ENCODE results near the gene KNG1.

Gene KNG1

DNA sequence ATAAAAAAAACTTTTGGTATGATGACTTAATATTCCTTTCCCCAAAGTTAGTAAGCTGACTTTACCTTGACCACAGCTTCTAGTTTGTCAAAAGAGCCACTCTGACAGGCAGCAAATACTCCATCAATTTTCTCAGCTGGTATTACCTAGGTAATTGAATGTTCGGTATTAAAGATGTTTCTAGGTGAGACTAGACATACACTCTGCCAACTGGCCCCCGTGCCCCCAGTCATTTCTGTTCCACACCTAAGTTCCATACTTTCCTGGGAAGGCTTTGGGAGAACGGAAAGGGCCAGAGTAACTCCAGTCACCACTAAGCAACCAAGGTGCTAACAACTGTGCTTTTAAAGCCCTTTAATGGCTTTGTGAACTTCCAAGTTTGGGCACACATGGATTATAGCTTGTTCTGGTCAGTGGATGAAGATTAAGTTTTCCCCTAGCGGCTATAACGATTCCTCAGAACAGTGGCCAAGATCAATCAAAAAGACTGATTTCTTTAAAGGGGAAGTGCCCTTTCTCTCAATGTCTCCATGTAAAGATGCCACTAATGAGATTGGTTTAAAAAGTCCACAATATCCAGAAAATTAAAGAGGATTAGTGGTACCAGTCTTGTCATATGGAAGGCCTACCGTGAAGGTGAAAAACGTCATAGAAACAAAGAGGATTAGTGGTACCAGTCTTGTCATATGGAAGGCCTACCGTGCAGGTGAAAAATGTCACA lies 73.3 kb downstream of the KNG1 start:
- Histone ChIP-seq H3K36me3 (peaks cover 57% of the 10 kb centered on the region), H3K4me1 (ENCODE audit: control insufficient read depth in 1 of 2, insufficient read depth in 1 of 2, low read depth in 1 of 2, low read length in 1 of 2) (peaks cover 7 to 8% of the 10 kb centered on the region in 2 experiments), H3K27me3 (no peaks in the 10 kb centered on the region), H3K27ac (peak overlapping the region; percentile 2), H3K4me3 (ENCODE audit: low read depth in 1 of 2, low read length in 1 of 2) (no peak overlapping the region), H3K9me3 (no peaks in the 10 kb centered on the region)
- TF ChIP-seq, protein P1, sequence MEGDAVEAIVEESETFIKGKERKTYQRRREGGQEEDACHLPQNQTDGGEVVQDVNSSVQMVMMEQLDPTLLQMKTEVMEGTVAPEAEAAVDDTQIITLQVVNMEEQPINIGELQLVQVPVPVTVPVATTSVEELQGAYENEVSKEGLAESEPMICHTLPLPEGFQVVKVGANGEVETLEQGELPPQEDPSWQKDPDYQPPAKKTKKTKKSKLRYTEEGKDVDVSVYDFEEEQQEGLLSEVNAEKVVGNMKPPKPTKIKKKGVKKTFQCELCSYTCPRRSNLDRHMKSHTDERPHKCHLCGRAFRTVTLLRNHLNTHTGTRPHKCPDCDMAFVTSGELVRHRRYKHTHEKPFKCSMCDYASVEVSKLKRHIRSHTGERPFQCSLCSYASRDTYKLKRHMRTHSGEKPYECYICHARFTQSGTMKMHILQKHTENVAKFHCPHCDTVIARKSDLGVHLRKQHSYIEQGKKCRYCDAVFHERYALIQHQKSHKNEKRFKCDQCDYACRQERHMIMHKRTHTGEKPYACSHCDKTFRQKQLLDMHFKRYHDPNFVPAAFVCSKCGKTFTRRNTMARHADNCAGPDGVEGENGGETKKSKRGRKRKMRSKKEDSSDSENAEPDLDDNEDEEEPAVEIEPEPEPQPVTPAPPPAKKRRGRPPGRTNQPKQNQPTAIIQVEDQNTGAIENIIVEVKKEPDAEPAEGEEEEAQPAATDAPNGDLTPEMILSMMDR (IDR thresholded peaks at IDR 0.05) = no peak

Measured in neutrophil (primary cell).